OCI-LY7 (cell line): ENCODE data around the gene KDM6A. TPM values are rescaled to one million over a fixed set of nuclear protein-coding genes. Genes with fewer than 3 reads are reported as not detected.
A peak's percentile ranks its signal among the peaks of the same experiment; 100 is the strongest.

ENCODE experiments used
- BruUV-seq: library from RNA; stranded (reverse); fragments of 400-500 nt; replicated peaks from 2 replicates; lab custom pipeline; 2021; lab: Mats Ljungman, UMichigan
- CTCF ChIA-PET: fragments of 300-600 bp; sonication (Branson Sonifier 250); formaldehyde crosslinking; loops from one replicate; lab custom pipeline; 2022; ENCODE audit warnings: antibody characterized with exemption; ENCODE audit not compliant: unreplicated experiment; lab: Charles Lee
- POLR2A ChIA-PET: fragments of 300-600 bp; sonication (Branson Sonifier 250); formaldehyde crosslinking; loops from one replicate; lab custom pipeline; 2022; ENCODE audit warnings: antibody characterized with exemption; lab: Charles Lee
- DNase-seq: peaks from one replicate; pipeline ENCODE4 v3.0.0-alpha.2; 2015; ENCODE audit warnings: low spot score
- H2AFZ ChIP-seq: fragments of 200-600 bp; sonication (generic), shearing (Covaris generic); 2 replicates; pipeline ENCODE4 v1.6.1; 2014; ENCODE audit warnings: mild to moderate bottlenecking, antibody characterized with exemption, low read length, moderate library complexity
- H3K27ac ChIP-seq: fragments of 200-600 bp; sonication (generic); 2 replicates; pipeline ENCODE4 v1.5.1; 2014; ENCODE audit warnings: mixed run types, low read depth, mild to moderate bottlenecking, moderate library complexity, low read length, inconsistent platforms; ENCODE audit not compliant: poor library complexity, severe bottlenecking
- H3K36me3 ChIP-seq: fragments of 200-600 bp; sonication (generic); 2 replicates; pipeline ENCODE4 v1.6.1; 2014; ENCODE audit warnings: mild to moderate bottlenecking, antibody characterized with exemption, low read length, moderate library complexity, mixed read lengths; ENCODE audit not compliant: insufficient read depth
- H3K4me1 ChIP-seq: fragments of 200-600 bp; sonication (generic); 2 replicates; pipeline ENCODE4 v1.5.1; 2014; ENCODE audit warnings: mild to moderate bottlenecking, low read length; ENCODE audit not compliant: insufficient read depth, poor library complexity, severe bottlenecking
- H3K4me2 ChIP-seq: fragments of 200-600 bp; sonication (generic); 2 replicates; pipeline ENCODE4 v1.6.1; 2014; ENCODE audit warnings: mild to moderate bottlenecking, low read length
- H3K4me3 ChIP-seq: fragments of 200-600 bp; sonication (generic); 2 replicates; pipeline ENCODE4 v1.5.1; 2014; ENCODE audit warnings: mild to moderate bottlenecking, low read depth, low read length; ENCODE audit not compliant: poor library complexity, severe bottlenecking
- H3K79me2 ChIP-seq: fragments of 200-600 bp; sonication (generic); 2 replicates; pipeline ENCODE4 v1.6.1; 2016; ENCODE audit warnings: low read depth, mild to moderate bottlenecking, low read length, moderate library complexity, mixed read lengths; ENCODE audit not compliant: insufficient read depth
- H3K9me2 ChIP-seq: fragments of 200-600 bp; sonication (generic); 2 replicates; pipeline ENCODE4 v1.6.1; 2016; ENCODE audit warnings: mild to moderate bottlenecking, low read length, mixed read lengths; ENCODE audit not compliant: insufficient read depth
- H3K9me3 ChIP-seq: fragments of 200-600 bp; sonication (generic); 2 replicates; pipeline ENCODE4 v1.6.1; 2014; ENCODE audit warnings: mild to moderate bottlenecking, mixed run types, low read length, mixed read lengths
- H4K20me1 ChIP-seq: fragments of 200-600 bp; sonication (generic); 2 replicates; pipeline ENCODE4 v1.6.1; 2014; ENCODE audit warnings: mild to moderate bottlenecking, antibody characterized with exemption, low read length, moderate library complexity, mixed read lengths; ENCODE audit not compliant: insufficient read depth
- CTCF ChIP-seq: fragments of 200-600 bp; sonication (generic); conservative IDR thresholded peaks from 2 replicates; pipeline ENCODE4 v1.5.1; 2014; ENCODE audit warnings: mild to moderate bottlenecking, antibody characterized with exemption, low read length, moderate library complexity, mixed read lengths
- EZH2phosphoT487 ChIP-seq: fragments of 200-600 bp; sonication (generic); IDR thresholded peaks from 2 replicates; pipeline ENCODE4 v1.6.1; 2018; ENCODE audit warnings: low read depth, borderline replicate concordance, mild to moderate bottlenecking, mixed run types, antibody characterized with exemption, low read length, moderate library complexity, mixed read lengths
- intact Hi-C: fragments of 100-400 bp; cut with micrococcal nuclease; formaldehyde crosslinking; loops from one replicate; pipeline ENCODE4 v1.10.0; 2022; ENCODE audit not compliant: unreplicated experiment
- total RNA-seq, 2 experiments: library from RNA; depleted of rRNA in 1 of 2; stranded (reverse); fragments of >200 nt in 1 of 2; shearing (Covaris generic) in 1 of 2; gene quantifications; 2 replicates each; pipeline ENCODE4 v1.2.3, GENCODE V29; 2014 to 2022

The KDM6A gene
- total RNA-seq, 2 experiments from 2014 or later = 20.5 to 23.4 TPM

- CTCF ChIA-PET = no interaction called here
- Histone ChIP-seq H2AFZ (no peak overlapping the region), H4K20me1 (no peaks in the 10 kb centered on the region), H3K79me2 (no peaks in the 10 kb centered on the region), H3K9me3 (no peaks in the 10 kb centered on the region), H3K4me2 (no peak overlapping the region), H3K36me3 (no peaks in the 10 kb centered on the region; the same call in 1 of the 2 replicates), H3K9me2 (no peaks in the 10 kb centered on the region), H3K27ac (no peak overlapping the region), H3K4me3 (no peak overlapping the region), H3K4me1 (no peaks in the 10 kb centered on the region)
- BruUV-seq = no TSS peak
- no peak for TF ChIP-seq CTCF
- TF ChIP-seq EZH2phosphoT487 = no peak
- intact Hi-C loops = no loop called here
- POLR2A ChIA-PET = no interaction called here
- no peak for DNase-seq
Observed at GRCh38 chrX:45006002-45006800, 133.2 kb downstream of the KDM6A start.

- intact Hi-C loops = no loop called here
- no peaks in the 10 kb centered on the region for H3K4me1 ChIP-seq
- ChIA-PET POLR2A (no interaction called here), CTCF (no interaction called here)
- no peak overlapping the region for H2AFZ ChIP-seq
- TF ChIP-seq CTCF (no peak), EZH2phosphoT487 (no peak)
- no peaks in the 10 kb centered on the region for H3K9me3 ChIP-seq
- H4K20me1 ChIP-seq = no peaks in the 10 kb centered on the region
- no peak overlapping the region for H3K4me3 ChIP-seq
- no peak overlapping the region for H3K27ac ChIP-seq
- DNase-seq = peak; percentile 1
- no peaks in the 10 kb centered on the region for H3K9me2 ChIP-seq
- H3K36me3 ChIP-seq = no peaks in the 10 kb centered on the region; the same call in 1 of the 2 replicates
- H3K4me2 ChIP-seq = no peak overlapping the region
- no TSS peak for BruUV-seq
- no peaks in the 10 kb centered on the region for H3K79me2 ChIP-seq
Observed at GRCh38 chrX:45007598-45007997, 134.6 kb downstream of the KDM6A start.

- POLR2A ChIA-PET = no interaction called here
- no peak overlapping the region for H3K4me2 ChIP-seq
- no peak for DNase-seq
- TF ChIP-seq EZH2phosphoT487 = no peak
- H3K4me3 ChIP-seq = no peak overlapping the region
- no peak overlapping the region for H3K27ac ChIP-seq
- no peaks in the 10 kb centered on the region for H3K79me2 ChIP-seq
- BruUV-seq = no TSS peak
- H4K20me1 ChIP-seq = no peaks in the 10 kb centered on the region
- no peaks in the 10 kb centered on the region for H3K9me3 ChIP-seq
- no peaks in the 10 kb centered on the region for H3K4me1 ChIP-seq
- no peaks in the 10 kb centered on the region for H3K9me2 ChIP-seq
- no peak overlapping the region for H2AFZ ChIP-seq
- peaks cover 4% of the 10 kb centered on the region; the same call in 1 of the 2 replicates for H3K36me3 ChIP-seq
- intact Hi-C loops = no loop called here
- CTCF ChIA-PET = no interaction called here
Observed at GRCh38 chrX:45009371-45010000, 136.5 kb downstream of the KDM6A start.
